ENCODE data around the gene FANCC.

DNA sequence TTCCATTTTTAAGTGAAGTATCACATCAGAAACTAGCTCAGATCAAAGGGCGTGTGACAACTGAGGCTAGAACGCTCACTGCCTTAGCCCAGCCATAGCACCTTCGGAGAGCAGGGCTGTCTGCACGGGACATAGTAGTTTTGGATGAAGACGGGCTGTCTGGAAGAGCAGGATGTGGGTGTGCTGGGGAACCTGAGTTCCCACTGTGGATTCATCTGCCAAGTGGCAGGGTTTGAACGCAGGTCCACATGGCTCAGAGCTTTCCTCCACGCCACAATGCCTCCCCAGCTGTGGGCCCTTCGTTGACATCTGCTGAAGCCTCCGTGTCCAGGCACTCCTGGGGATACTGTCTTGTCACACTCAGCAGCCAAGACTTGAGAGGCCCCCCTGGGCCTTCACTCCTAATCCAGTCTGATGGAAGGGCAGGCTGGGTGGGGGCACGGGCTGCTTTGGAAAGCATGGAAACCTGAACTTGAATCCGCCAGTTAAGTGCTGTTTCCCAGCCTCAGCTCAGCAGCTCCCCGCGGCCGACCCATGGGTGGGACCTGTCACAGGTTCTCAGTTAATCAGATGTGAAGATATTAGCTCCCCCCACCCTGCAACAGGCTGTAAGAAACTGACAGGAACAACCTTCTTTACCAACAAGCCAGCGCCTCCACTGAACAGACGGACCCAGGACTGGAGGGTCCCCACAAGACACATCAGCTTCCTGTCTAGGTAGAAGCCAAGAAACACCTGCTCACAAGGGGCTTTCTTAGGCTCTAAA lies 228.1 kb downstream of the FANCC start:
- TF ChIP-seq CTCF (IDR thresholded peaks at IDR 0.05; ENCODE audit: borderline replicate concordance, extremely low read depth, low read length, poor library complexity, severe bottlenecking) (no peak), EZH2 (IDR thresholded peaks at IDR 0.05; ENCODE audit: borderline replicate concordance, low read depth, low read length, severe bottlenecking) (no peak)

All from DND-41 (cell line).